Nephron progenitor cell (in vitro differentiated cells): ENCODE data around the gene CYTIP.

Experiments
- DNase-seq: peaks from one replicate; pipeline ENCODE4 v3.0.0; 2021
- H3K27ac Mint-ChIP-seq: 2 replicates; pipeline ENCODE4 v1.8.0; 2021; ENCODE audit warnings: mild to moderate bottlenecking, moderate library complexity, mixed read lengths
- H3K27me3 Mint-ChIP-seq: 2 replicates; pipeline ENCODE4 v1.8.0; 2021; ENCODE audit warnings: mild to moderate bottlenecking, low read depth, mixed read lengths; ENCODE audit not compliant: poor library complexity
- H3K36me3 Mint-ChIP-seq: 2 replicates; pipeline ENCODE4 v1.8.0; 2021; ENCODE audit warnings: low read depth, mixed read lengths
- H3K4me1 Mint-ChIP-seq: 2 replicates; pipeline ENCODE4 v1.8.0; 2021; ENCODE audit warnings: mixed read lengths
- H3K4me3 Mint-ChIP-seq: 2 replicates; pipeline ENCODE4 v1.8.0; 2021; ENCODE audit warnings: mild to moderate bottlenecking, moderate library complexity, mixed read lengths
- H3K9me3 Mint-ChIP-seq: 2 replicates; pipeline ENCODE4 v1.8.0; 2021; ENCODE audit warnings: mild to moderate bottlenecking, moderate library complexity, mixed read lengths
- TF ChIP-seq, protein P1 (sequence below): fragments of 200-600 bp; sonication (generic); IDR thresholded peaks from 2 replicates; pipeline ENCODE4 v1.5.0; 2021; ENCODE audit warnings: antibody characterized with exemption

Gene CYTIP

DNA sequence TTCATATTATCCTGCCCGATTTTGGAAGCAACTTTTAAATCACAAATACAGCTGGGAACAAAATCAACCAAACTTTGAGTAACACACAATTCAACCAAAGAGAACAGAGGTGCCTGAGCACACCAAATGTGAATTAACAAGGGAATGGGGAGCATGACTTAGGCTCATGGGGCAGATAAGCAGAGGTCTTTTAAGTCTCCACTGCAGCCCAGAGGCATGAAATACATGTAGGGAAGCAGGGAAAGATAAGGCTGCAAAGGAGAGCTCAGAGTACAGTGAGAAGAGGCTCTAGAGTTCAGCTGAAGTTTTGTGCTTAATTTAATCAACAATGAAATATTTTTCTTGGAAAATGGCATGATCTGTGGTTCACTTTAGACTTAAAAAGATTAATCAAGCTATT is 49.0 kb downstream of the CYTIP start:
- Mint-ChIP-seq H3K9me3 (peaks cover 20% of the 10 kb centered on the region), H3K27me3 (no peaks in the 10 kb centered on the region)

GRCh38 chr2:157393348-157393747 is 50.5 kb downstream of the CYTIP start:
- no peaks in the 10 kb centered on the region for H3K27me3 Mint-ChIP-seq
- no peaks in the 10 kb centered on the region for H3K4me1 Mint-ChIP-seq
- TF ChIP-seq, protein P1, sequence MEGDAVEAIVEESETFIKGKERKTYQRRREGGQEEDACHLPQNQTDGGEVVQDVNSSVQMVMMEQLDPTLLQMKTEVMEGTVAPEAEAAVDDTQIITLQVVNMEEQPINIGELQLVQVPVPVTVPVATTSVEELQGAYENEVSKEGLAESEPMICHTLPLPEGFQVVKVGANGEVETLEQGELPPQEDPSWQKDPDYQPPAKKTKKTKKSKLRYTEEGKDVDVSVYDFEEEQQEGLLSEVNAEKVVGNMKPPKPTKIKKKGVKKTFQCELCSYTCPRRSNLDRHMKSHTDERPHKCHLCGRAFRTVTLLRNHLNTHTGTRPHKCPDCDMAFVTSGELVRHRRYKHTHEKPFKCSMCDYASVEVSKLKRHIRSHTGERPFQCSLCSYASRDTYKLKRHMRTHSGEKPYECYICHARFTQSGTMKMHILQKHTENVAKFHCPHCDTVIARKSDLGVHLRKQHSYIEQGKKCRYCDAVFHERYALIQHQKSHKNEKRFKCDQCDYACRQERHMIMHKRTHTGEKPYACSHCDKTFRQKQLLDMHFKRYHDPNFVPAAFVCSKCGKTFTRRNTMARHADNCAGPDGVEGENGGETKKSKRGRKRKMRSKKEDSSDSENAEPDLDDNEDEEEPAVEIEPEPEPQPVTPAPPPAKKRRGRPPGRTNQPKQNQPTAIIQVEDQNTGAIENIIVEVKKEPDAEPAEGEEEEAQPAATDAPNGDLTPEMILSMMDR: no peak
- no peak for DNase-seq
- H3K4me3 Mint-ChIP-seq: no peak overlapping the region
- H3K36me3 Mint-ChIP-seq: no peaks in the 10 kb centered on the region
- H3K27ac Mint-ChIP-seq: no peak overlapping the region
- peaks cover 16% of the 10 kb centered on the region for H3K9me3 Mint-ChIP-seq

More for the DNA sequence above, 49.0 kb downstream of the CYTIP start:
- no peak overlapping the region for H3K4me3 Mint-ChIP-seq
- H3K4me1 Mint-ChIP-seq: no peaks in the 10 kb centered on the region
- TF ChIP-seq, protein P1: no peak
- no peaks in the 10 kb centered on the region for H3K36me3 Mint-ChIP-seq
- no peak overlapping the region for H3K27ac Mint-ChIP-seq
- no peak for DNase-seq

- no peak for DNase-seq
- Mint-ChIP-seq H3K36me3 (no peaks in the 10 kb centered on the region), H3K4me1 (peaks cover 9% of the 10 kb centered on the region), H3K9me3 (peaks cover 16% of the 10 kb centered on the region), H3K4me3 (no peak overlapping the region), H3K27ac (no peak overlapping the region), H3K27me3 (no peaks in the 10 kb centered on the region)
- TF ChIP-seq, protein P1: no peak
These were observed 55.1 kb downstream of the CYTIP start for GRCh38 chr2:157388827-157389226.

GRCh38 chr2:157386747-157387146 is 57.1 kb downstream of the CYTIP start:
- no peak overlapping the region for H3K4me3 Mint-ChIP-seq
- peaks cover 9% of the 10 kb centered on the region for H3K4me1 Mint-ChIP-seq
- no peak for DNase-seq
- no peaks in the 10 kb centered on the region for H3K27me3 Mint-ChIP-seq
- TF ChIP-seq, protein P1: no peak
- H3K36me3 Mint-ChIP-seq: no peaks in the 10 kb centered on the region
- peak overlapping the region; percentile 27 for H3K27ac Mint-ChIP-seq
- peaks cover 16% of the 10 kb centered on the region for H3K9me3 Mint-ChIP-seq

- TF ChIP-seq, protein P1: no peak
- no peak for DNase-seq
- Mint-ChIP-seq H3K36me3 (no peaks in the 10 kb centered on the region), H3K27me3 (no peaks in the 10 kb centered on the region), H3K27ac (no peak overlapping the region), H3K4me1 (peaks cover 9% of the 10 kb centered on the region), H3K4me3 (no peak overlapping the region), H3K9me3 (peaks cover 16% of the 10 kb centered on the region)
These were observed 57.6 kb downstream of the CYTIP start for GRCh38 chr2:157386247-157386646.

DNA sequence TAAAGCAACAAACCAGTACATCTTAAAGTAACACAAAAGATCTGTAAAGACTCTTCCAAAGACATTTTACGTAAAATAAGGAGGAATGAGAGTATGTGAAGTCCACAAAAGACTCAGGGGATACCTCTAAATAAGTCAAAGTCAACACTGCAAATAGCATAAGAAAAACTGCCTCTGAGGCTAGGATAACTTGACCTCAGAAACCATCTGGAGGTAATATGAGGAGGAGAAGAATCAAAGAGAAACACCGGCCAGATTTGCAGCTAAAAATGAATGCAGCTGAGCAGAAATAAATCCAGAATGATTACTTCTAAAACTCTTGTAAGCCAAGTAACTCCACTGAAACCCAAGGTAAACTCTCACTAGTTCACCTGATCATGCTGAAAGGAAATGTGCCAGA is 66.0 kb downstream of the CYTIP start:
- H3K9me3 Mint-ChIP-seq: peaks cover 32% of the 10 kb centered on the region
- no peak overlapping the region for H3K27ac Mint-ChIP-seq
- no peak overlapping the region for H3K4me3 Mint-ChIP-seq
- no peak for DNase-seq
- peaks cover 6% of the 10 kb centered on the region for H3K4me1 Mint-ChIP-seq
- TF ChIP-seq, protein P1: no peak
- no peaks in the 10 kb centered on the region for H3K27me3 Mint-ChIP-seq
- H3K36me3 Mint-ChIP-seq: peaks cover 15% of the 10 kb centered on the region
